Neuronal stem cell (in vitro differentiated cells): ENCODE measurements around the gene ZSWIM8.

ENCODE experiments used
- DNase-seq: peaks from one replicate; pipeline ENCODE4 v3.0.0-alpha.2; 2013; ENCODE audit warnings: low spot score
- H2AFZ ChIP-seq: one replicate; pipeline ENCODE4 v1.6.1; 2013; ENCODE audit warnings: mild to moderate bottlenecking, low read length, inconsistent platforms
- H2AK5ac ChIP-seq: 2 replicates; pipeline ENCODE4 v1.6.1; 2013; ENCODE audit warnings: low read depth, mild to moderate bottlenecking, inconsistent platforms, low read length, moderate library complexity, mixed read lengths
- H2BK120ac ChIP-seq: 2 replicates; pipeline ENCODE4 v1.6.1; 2013; ENCODE audit warnings: low read depth, mild to moderate bottlenecking, inconsistent platforms, low read length, moderate library complexity, mixed read lengths
- H2BK12ac ChIP-seq: one replicate; pipeline ENCODE4 v1.6.1; 2013; ENCODE audit warnings: low read length, inconsistent platforms
- H2BK15ac ChIP-seq: 2 replicates; pipeline ENCODE4 v1.6.1; 2013; ENCODE audit warnings: mild to moderate bottlenecking, low read length, inconsistent platforms, mixed read lengths
- H2BK5ac ChIP-seq: one replicate; pipeline ENCODE4 v1.6.1; 2013; ENCODE audit warnings: inconsistent platforms, mild to moderate bottlenecking, low read length, moderate library complexity
- H3K14ac ChIP-seq: one replicate; pipeline ENCODE4 v1.6.1; 2013; ENCODE audit warnings: low read length, inconsistent platforms
- H3K18ac ChIP-seq: 2 replicates; pipeline ENCODE4 v1.6.1; 2013; ENCODE audit warnings: low read length, inconsistent platforms
- H3K23ac ChIP-seq: 2 replicates; pipeline ENCODE4 v1.6.1; 2013; ENCODE audit warnings: low read depth, mild to moderate bottlenecking, mixed read lengths, low read length, inconsistent platforms; ENCODE audit not compliant: poor library complexity
- H3K27ac ChIP-seq: replicated peaks from 3 replicates; pipeline ENCODE4 v1.5.1; 2013; ENCODE audit warnings: low read length, inconsistent platforms
- H3K27me3 ChIP-seq, 3 experiments: 2 replicates each; pipeline ENCODE4 v1.6.1; 2013; ENCODE audit warnings: low read length in 3 of 3, mild to moderate bottlenecking in 2 of 3, inconsistent platforms in 1 of 3, low read depth in 1 of 3, mixed read lengths in 1 of 3, moderate library complexity in 1 of 3; ENCODE audit not compliant: control insufficient read depth in 3 of 3, insufficient read depth in 3 of 3
- H3K36me3 ChIP-seq, 2 donors: replicated peaks in 1 of 2; 2 replicates each; pipeline ENCODE4 v1.6.1; 2013; ENCODE audit warnings: low read length in 2 of 2; ENCODE audit not compliant: control insufficient read depth in 2 of 2, insufficient read depth in 2 of 2
- H3K4ac ChIP-seq: 2 replicates; pipeline ENCODE4 v1.6.1; 2013; ENCODE audit warnings: inconsistent platforms, mild to moderate bottlenecking, low read length, moderate library complexity
- H3K4me1 ChIP-seq, 2 donors: 1 replicate in 1 of 2; 2 replicates in 1 of 2; pipeline ENCODE4 v1.6.1; 2013; ENCODE audit warnings: low read length in 2 of 2, low read depth in 1 of 2; ENCODE audit not compliant: control insufficient read depth in 2 of 2, insufficient read depth in 1 of 2
- H3K4me2 ChIP-seq: one replicate; pipeline ENCODE4 v1.6.1; 2013; ENCODE audit warnings: mild to moderate bottlenecking, low read length, inconsistent platforms; ENCODE audit not compliant: insufficient read depth, poor library complexity, severe bottlenecking
- H3K4me3 ChIP-seq, 2 donors: 2 replicates each; pipeline ENCODE4 v1.5.1; 2013; ENCODE audit warnings: low read length in 2 of 2, mild to moderate bottlenecking in 2 of 2, inconsistent platforms in 1 of 2, moderate library complexity in 1 of 2
- H3K79me1 ChIP-seq: one replicate; pipeline ENCODE4 v1.6.1; 2013; ENCODE audit warnings: low read depth, mild to moderate bottlenecking, inconsistent platforms, low read length, moderate library complexity
- H3K9ac ChIP-seq: one replicate; pipeline ENCODE4 v1.6.1; 2013; ENCODE audit warnings: mild to moderate bottlenecking, low read depth, low read length, inconsistent platforms; ENCODE audit not compliant: poor library complexity
- H3K9me3 ChIP-seq, 2 donors: replicated peaks in 1 of 2; 2 replicates each; pipeline versions ENCODE3 to v1.6.1; 2013; ENCODE audit warnings: low read length in 2 of 2, mild to moderate bottlenecking in 2 of 2, inconsistent platforms in 1 of 2, low read depth in 1 of 2, mixed read lengths in 1 of 2, moderate library complexity in 1 of 2; ENCODE audit not compliant: control insufficient read depth in 2 of 2, insufficient read depth in 1 of 2
- H4K8ac ChIP-seq: one replicate; pipeline ENCODE4 v1.6.1; 2013; ENCODE audit warnings: low read depth, mild to moderate bottlenecking, inconsistent platforms, low read length, moderate library complexity
- H4K91ac ChIP-seq: one replicate; pipeline ENCODE4 v1.6.1; 2013; ENCODE audit warnings: low read length, low read depth, mild to moderate bottlenecking, inconsistent platforms; ENCODE audit not compliant: poor library complexity
- WGBS, 2 donors: extraction: QIAGEN DNeasy Blood & Tissue Kit; methylation state at CpG; one replicate each; pipeline ENCODE4 v1.1.7; 2013; ENCODE audit warnings: missing lambda C conversion rate in 2 of 2, mixed read lengths in 1 of 2; ENCODE audit not compliant: insufficient read length in 2 of 2, insufficient replicate concordance in 1 of 2; ENCODE audit errors: extremely low coverage in 2 of 2; 5-methylcytosine and 5-hydroxymethylcytosine counted together

The ZSWIM8 gene

DNA sequence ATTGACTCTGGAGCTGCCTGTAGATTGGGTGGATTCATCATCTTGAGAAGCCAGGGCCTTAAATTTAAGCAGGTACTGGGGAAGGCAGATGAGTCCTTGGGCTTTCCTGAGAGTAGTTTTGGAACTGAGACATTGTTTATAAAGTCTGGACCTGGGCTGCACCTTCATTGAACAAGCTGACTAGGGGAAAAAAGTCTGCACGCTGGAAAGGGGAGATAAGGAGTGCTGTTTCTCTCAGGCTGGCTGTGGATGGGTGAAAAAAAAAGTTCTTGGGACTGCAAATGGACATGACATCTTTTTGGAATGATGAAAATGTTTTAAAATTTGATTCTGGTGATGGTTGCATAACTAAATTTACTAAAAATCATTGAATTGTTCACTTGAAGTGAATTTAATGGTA, 29.2 kb upstream of the ZSWIM8 start:
- no peaks in the 10 kb centered on the region for H3K9me3 ChIP-seq
- no peak overlapping the region for H2BK120ac ChIP-seq
- H3K27ac ChIP-seq: no peak overlapping the region
- H3K4me2 ChIP-seq: no peak overlapping the region
- no peaks in the 10 kb centered on the region for H3K4me1 ChIP-seq
- H3K14ac ChIP-seq: no peak overlapping the region
- H3K9ac ChIP-seq: no peak overlapping the region
- H4K8ac ChIP-seq: no peak overlapping the region
- H3K4ac ChIP-seq: no peak overlapping the region
- peaks cover 3% of the 10 kb centered on the region for H3K79me1 ChIP-seq
- no CpG with 5 or more reads among the region's 1 CpG for WGBS, 2 donors
- no peak overlapping the region for H4K91ac ChIP-seq
- peaks cover 22 to 78% of the 10 kb centered on the region in 2 donors for H3K36me3 ChIP-seq
- no peak overlapping the region for H2BK12ac ChIP-seq
- DNase-seq: no peak
- H2AK5ac ChIP-seq: no peak overlapping the region
- no peaks in the 10 kb centered on the region for H3K27me3 ChIP-seq
- no peak overlapping the region for H3K18ac ChIP-seq
- H3K23ac ChIP-seq: no peak overlapping the region
- H2BK15ac ChIP-seq: no peak overlapping the region
- no peak overlapping the region for H2AFZ ChIP-seq
- H3K4me3 ChIP-seq: no peak overlapping the region
- H2BK5ac ChIP-seq: no peak overlapping the region

DNA sequence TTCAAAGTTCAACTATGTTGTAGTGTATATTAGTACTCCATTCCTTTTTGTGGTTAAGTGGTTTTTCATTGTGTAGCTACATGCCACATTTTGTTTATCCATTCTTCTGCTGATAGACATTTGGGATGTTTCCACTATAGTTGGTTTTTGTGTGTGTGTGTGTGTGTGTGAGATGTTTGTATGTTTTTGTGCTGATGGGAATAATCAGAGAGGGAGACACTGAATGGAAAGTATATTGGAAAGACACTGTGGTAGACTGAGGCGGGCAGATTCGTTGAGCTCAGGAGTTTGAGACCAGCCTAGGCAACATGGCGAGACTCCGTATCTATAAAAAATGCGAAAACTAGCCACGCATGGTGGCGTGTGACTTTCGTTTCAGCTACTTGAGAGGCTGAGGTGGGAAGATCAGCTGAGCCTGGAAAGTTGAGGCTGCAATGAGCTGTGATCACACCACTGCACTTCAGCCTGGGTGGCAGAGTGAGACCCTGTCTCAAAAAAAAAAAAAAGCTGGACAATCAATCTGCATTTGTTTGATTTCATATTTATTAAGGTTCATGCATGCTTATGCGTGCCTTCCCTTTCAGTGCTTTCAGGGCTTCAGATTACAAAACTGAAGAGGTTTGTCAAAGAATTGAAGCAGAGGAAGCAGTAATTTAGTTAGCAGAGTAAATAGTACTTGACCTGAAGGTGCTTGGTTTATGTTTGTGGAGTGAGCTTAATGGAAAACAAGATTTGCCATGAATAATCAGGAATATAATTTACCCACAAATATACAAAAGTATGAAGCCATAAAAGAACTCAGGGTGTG, 26.5 kb upstream of the ZSWIM8 start:
- no peaks in the 10 kb centered on the region for H3K4me1 ChIP-seq
- no CpG with 5 or more reads among the region's 9 CpGs for WGBS, 2 donors
- H3K27ac ChIP-seq: no peak overlapping the region
- H3K4me2 ChIP-seq: no peak overlapping the region
- no peak overlapping the region for H4K8ac ChIP-seq
- no peak overlapping the region for H2BK120ac ChIP-seq
- H3K23ac ChIP-seq: no peak overlapping the region
- H2BK5ac ChIP-seq: no peak overlapping the region
- no peak overlapping the region for H3K4me3 ChIP-seq
- peaks cover 30 to 78% of the 10 kb centered on the region in 2 donors for H3K36me3 ChIP-seq
- no peaks in the 10 kb centered on the region for H3K9me3 ChIP-seq
- no peak overlapping the region for H2AK5ac ChIP-seq
- no peak overlapping the region for H3K14ac ChIP-seq
- peaks cover 3% of the 10 kb centered on the region for H3K79me1 ChIP-seq
- no peaks in the 10 kb centered on the region for H3K27me3 ChIP-seq
- no peak overlapping the region for H2AFZ ChIP-seq
- no peak overlapping the region for H2BK12ac ChIP-seq
- H3K18ac ChIP-seq: no peak overlapping the region
- no peak overlapping the region for H4K91ac ChIP-seq
- H2BK15ac ChIP-seq: no peak overlapping the region
- no peak overlapping the region for H3K9ac ChIP-seq
- no peak for DNase-seq
- no peak overlapping the region for H3K4ac ChIP-seq

DNA sequence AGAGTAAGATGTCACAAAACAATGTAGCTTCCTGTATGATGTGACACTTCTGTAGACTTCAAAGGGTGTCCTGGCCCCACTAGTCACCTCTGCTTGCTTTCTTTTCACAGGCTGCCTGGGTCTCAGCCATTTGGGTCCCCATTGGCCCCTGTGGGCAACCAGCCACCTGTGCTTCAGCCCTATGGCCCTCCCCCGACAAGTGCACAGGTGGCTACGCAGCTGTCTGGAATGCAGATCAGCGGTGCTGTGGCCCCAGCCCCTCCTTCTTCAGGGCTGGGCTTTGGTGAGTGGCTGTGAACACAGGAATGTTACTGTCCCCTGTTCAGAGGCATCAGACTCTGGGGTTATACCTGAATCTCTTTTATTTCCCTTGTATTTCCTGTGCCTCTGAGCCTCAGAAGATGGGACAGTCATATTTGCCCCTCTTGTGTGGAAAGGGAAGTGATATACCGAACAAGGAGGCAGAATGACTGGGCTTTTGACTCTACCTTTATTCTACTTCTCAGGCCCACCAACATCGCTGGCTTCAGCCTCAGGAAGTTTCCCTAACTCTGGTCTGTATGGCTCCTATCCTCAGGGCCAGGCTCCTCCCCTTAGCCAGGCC, 25.8 kb upstream of the ZSWIM8 start:
- Histone ChIP-seq H3K27ac (no peak overlapping the region), H3K14ac (no peak overlapping the region), H3K27me3 (no peaks in the 10 kb centered on the region), H2BK5ac (no peak overlapping the region), H3K4me3 (no peak overlapping the region), H3K4me1 (no peaks in the 10 kb centered on the region), H3K18ac (no peak overlapping the region), H3K9me3 (no peaks in the 10 kb centered on the region), H3K36me3 (peaks cover 32 to 78% of the 10 kb centered on the region in 2 donors), H2BK15ac (no peak overlapping the region), H2AK5ac (no peak overlapping the region), H4K91ac (no peak overlapping the region), H2AFZ (no peak overlapping the region), H2BK120ac (no peak overlapping the region), H2BK12ac (no peak overlapping the region), H4K8ac (no peak overlapping the region), H3K79me1 (peaks cover 3% of the 10 kb centered on the region), H3K23ac (no peak overlapping the region), H3K9ac (no peak overlapping the region), H3K4ac (no peak overlapping the region), H3K4me2 (no peak overlapping the region)
- DNase-seq: no peak
- WGBS, 2 donors: no CpG with 5 or more reads among the region's 5 CpGs

DNA sequence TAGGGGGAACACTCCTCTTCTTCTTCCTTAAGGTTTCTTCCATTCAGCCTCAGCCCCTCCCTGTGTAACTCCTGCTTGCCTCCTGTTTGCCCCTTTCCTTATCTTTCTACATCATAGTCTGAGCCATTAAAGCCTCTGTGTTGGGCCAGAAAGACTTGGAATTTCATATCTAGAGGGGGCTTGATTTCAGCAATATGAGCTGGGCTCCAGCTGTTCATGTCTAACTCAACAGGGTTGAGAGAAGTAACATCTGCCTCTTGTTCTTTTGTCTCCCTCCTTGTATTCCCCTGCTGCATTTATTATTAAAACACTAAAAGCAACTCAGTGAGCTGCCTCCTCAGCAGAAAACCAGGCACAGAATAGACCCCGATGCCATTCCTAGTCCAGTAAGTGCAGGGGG, 23.6 kb upstream of the ZSWIM8 start:
- H3K4me3 ChIP-seq: peak overlapping the region in 1 of 2 donors; percentile 32
- no peak overlapping the region for H2BK5ac ChIP-seq
- H3K18ac ChIP-seq: no peak overlapping the region
- H2AK5ac ChIP-seq: no peak overlapping the region
- H3K36me3 ChIP-seq: peaks cover 51 to 89% of the 10 kb centered on the region in 2 donors
- H2BK15ac ChIP-seq: no peak overlapping the region
- no peak overlapping the region for H3K9ac ChIP-seq
- H4K8ac ChIP-seq: no peak overlapping the region
- H3K27ac ChIP-seq: no peak overlapping the region
- H3K23ac ChIP-seq: no peak overlapping the region
- H3K79me1 ChIP-seq: peaks cover 3% of the 10 kb centered on the region
- H3K9me3 ChIP-seq: no peaks in the 10 kb centered on the region
- no peak overlapping the region for H3K14ac ChIP-seq
- no peak overlapping the region for H2BK120ac ChIP-seq
- no peak overlapping the region for H2BK12ac ChIP-seq
- no CpG with 5 or more reads among the region's 1 CpG for WGBS, 2 donors
- no peaks in the 10 kb centered on the region for H3K27me3 ChIP-seq
- no peak overlapping the region for H3K4me2 ChIP-seq
- DNase-seq: no peak
- H2AFZ ChIP-seq: no peak overlapping the region
- H4K91ac ChIP-seq: no peak overlapping the region
- no peaks in the 10 kb centered on the region for H3K4me1 ChIP-seq
- no peak overlapping the region for H3K4ac ChIP-seq
